ENCODE measurements around the gene SNRNP25.
A peak's percentile ranks its signal among the peaks of the same experiment; 100 is the strongest.
"Not testable (repeated sequence)": the region's sequence is repeated elsewhere in the genome, so short reads cannot be mapped to it uniquely, and the experiment has no call there.

Gene SNRNP25

GRCh38 chr16:36336-36984 lies 17.2 kb upstream of the SNRNP25 start:
- ATAC-seq (ENCODE audit: insufficient read depth, low read depth) (no peak), DNase-seq (no peak)
- Histone ChIP-seq H3K79me2 (ENCODE audit: insufficient read depth, low read length) (no peaks in the 10 kb centered on the region), H3K36me3 (ENCODE audit: insufficient read depth, low read length) (peaks cover 22% of the 10 kb centered on the region), H2AFZ (ENCODE audit: low read depth, low read length) (no peak overlapping the region), H4K20me1 (ENCODE audit: insufficient read depth, low read length) (peaks cover 16% of the 10 kb centered on the region), H3K4me3 (ENCODE audit: low read depth in 1 of 2, low read length in 2 of 2) (no peak overlapping the region), H3K4me1 (ENCODE audit: insufficient read depth, low read length) (peaks cover 3% of the 10 kb centered on the region; the same call in 1 of the 2 replicates), H3K9me3 (ENCODE audit: insufficient read depth, low read length, severe bottlenecking) (no peaks in the 10 kb centered on the region), H3K9ac (ENCODE audit: low read depth, low read length) (no peak overlapping the region), H3K27me3 (ENCODE audit: insufficient read depth, low read length, poor library complexity) (no peaks in the 10 kb centered on the region), H3K4me2 (ENCODE audit: insufficient read depth, low read length) (no peak overlapping the region), H3K27ac (ENCODE audit: low read length) (no peak overlapping the region)
- TF ChIP-seq, protein P1, sequence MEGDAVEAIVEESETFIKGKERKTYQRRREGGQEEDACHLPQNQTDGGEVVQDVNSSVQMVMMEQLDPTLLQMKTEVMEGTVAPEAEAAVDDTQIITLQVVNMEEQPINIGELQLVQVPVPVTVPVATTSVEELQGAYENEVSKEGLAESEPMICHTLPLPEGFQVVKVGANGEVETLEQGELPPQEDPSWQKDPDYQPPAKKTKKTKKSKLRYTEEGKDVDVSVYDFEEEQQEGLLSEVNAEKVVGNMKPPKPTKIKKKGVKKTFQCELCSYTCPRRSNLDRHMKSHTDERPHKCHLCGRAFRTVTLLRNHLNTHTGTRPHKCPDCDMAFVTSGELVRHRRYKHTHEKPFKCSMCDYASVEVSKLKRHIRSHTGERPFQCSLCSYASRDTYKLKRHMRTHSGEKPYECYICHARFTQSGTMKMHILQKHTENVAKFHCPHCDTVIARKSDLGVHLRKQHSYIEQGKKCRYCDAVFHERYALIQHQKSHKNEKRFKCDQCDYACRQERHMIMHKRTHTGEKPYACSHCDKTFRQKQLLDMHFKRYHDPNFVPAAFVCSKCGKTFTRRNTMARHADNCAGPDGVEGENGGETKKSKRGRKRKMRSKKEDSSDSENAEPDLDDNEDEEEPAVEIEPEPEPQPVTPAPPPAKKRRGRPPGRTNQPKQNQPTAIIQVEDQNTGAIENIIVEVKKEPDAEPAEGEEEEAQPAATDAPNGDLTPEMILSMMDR (IDR thresholded peaks at IDR 0.05; ENCODE audit: borderline replicate concordance, extremely low read depth, low read length, poor library complexity, severe bottlenecking): no peak
- no peak for TF ChIP-seq EZH2 (IDR thresholded peaks at IDR 0.05; ENCODE audit: borderline replicate concordance, low read depth, low read length, severe bottlenecking)

DNA sequence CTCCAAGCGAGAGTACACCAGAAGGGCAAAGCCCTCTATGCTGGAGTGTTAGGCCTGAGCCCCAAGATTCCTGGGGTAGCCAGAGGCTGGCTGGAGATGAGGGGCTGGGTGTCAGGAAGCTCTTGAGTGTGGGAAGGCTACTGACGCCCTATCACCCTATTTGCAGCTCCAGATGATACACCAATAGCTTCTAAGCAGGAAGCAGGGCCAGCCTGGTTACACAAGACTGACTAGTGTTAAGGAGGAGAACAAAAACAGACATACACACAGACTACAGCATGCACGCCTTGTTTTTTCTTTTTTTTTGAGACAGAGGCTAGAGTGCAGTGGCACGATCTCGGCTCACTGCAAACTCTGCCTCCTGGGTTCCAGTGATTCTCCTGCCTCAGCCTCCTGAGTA lies 16.1 kb upstream of the SNRNP25 start:
- H3K27me3 ChIP-seq (ENCODE audit: insufficient read depth, low read length, poor library complexity): no peaks in the 10 kb centered on the region
- H3K4me2 ChIP-seq (ENCODE audit: insufficient read depth, low read length): no peak overlapping the region
- no peak overlapping the region for H3K4me3 ChIP-seq (ENCODE audit: low read depth in 1 of 2, low read length in 2 of 2)
- H2AFZ ChIP-seq (ENCODE audit: low read depth, low read length): no peak overlapping the region
- H3K4me1 ChIP-seq (ENCODE audit: insufficient read depth, low read length): peaks cover 3% of the 10 kb centered on the region; the same call in 1 of the 2 replicates
- DNase-seq: no peak
- H3K36me3 ChIP-seq (ENCODE audit: insufficient read depth, low read length): peaks cover 33% of the 10 kb centered on the region
- TF ChIP-seq, protein P1 (IDR thresholded peaks at IDR 0.05; ENCODE audit: borderline replicate concordance, extremely low read depth, low read length, poor library complexity, severe bottlenecking): no peak
- no peak overlapping the region for H3K9ac ChIP-seq (ENCODE audit: low read depth, low read length)
- no peak overlapping the region for H3K27ac ChIP-seq (ENCODE audit: low read length)
- no peak for ATAC-seq (ENCODE audit: insufficient read depth, low read depth)
- no peaks in the 10 kb centered on the region for H3K79me2 ChIP-seq (ENCODE audit: insufficient read depth, low read length)
- H4K20me1 ChIP-seq (ENCODE audit: insufficient read depth, low read length): peaks cover 20% of the 10 kb centered on the region
- no peaks in the 10 kb centered on the region for H3K9me3 ChIP-seq (ENCODE audit: insufficient read depth, low read length, severe bottlenecking)

DNA sequence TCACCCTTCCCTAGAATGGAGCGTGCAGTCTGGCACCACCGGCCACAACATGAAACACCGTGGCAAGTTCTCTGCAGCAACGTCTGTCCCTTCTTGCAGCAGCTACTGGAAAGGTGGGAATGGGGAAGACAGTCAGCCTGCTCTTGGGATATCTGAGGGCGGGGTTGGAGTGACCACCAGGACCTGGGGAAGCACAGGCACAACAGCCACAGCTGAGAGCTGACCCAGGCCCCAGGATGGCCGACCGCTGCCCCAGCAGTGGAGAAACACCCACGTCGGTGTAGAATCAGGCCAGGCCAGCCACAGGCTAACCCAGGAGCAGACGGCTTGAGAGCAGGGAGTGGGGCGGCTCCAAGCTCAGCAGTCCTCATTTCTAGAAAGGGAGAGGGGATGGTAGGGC lies 15.4 kb upstream of the SNRNP25 start:
- H3K27me3 ChIP-seq (ENCODE audit: insufficient read depth, low read length, poor library complexity); DNase-seq; ATAC-seq (ENCODE audit: insufficient read depth, low read depth); H3K4me3 ChIP-seq (ENCODE audit: low read depth in 1 of 2, low read length in 2 of 2); H3K79me2 ChIP-seq (ENCODE audit: insufficient read depth, low read length); H2AFZ ChIP-seq (ENCODE audit: low read depth, low read length); H3K4me2 ChIP-seq (ENCODE audit: insufficient read depth, low read length); H3K27ac ChIP-seq (ENCODE audit: low read length); H3K9ac ChIP-seq (ENCODE audit: low read depth, low read length); H3K9me3 ChIP-seq (ENCODE audit: insufficient read depth, low read length, severe bottlenecking); H3K4me1 ChIP-seq (ENCODE audit: insufficient read depth, low read length): not testable (repeated sequence)
- Histone ChIP-seq H4K20me1 (ENCODE audit: insufficient read depth, low read length) (peaks cover 22% of the 10 kb centered on the region), H3K36me3 (ENCODE audit: insufficient read depth, low read length) (peaks cover 39% of the 10 kb centered on the region)

GRCh38 chr16:38941-39892 lies 14.4 kb upstream of the SNRNP25 start:
- Histone ChIP-seq H3K9me3 (ENCODE audit: insufficient read depth, low read length, severe bottlenecking) (no peaks in the 10 kb centered on the region), H3K4me2 (ENCODE audit: insufficient read depth, low read length) (no peak overlapping the region), H2AFZ (ENCODE audit: low read depth, low read length) (no peak overlapping the region), H3K27ac (ENCODE audit: low read length) (no peak overlapping the region), H3K27me3 (ENCODE audit: insufficient read depth, low read length, poor library complexity) (no peaks in the 10 kb centered on the region), H3K79me2 (ENCODE audit: insufficient read depth, low read length) (no peaks in the 10 kb centered on the region), H3K36me3 (ENCODE audit: insufficient read depth, low read length) (peaks cover 47% of the 10 kb centered on the region), H4K20me1 (ENCODE audit: insufficient read depth, low read length) (peaks cover 27% of the 10 kb centered on the region), H3K4me3 (ENCODE audit: low read depth in 1 of 2, low read length in 2 of 2) (no peak overlapping the region), H3K4me1 (ENCODE audit: insufficient read depth, low read length) (peaks cover 3% of the 10 kb centered on the region; the same call in 1 of the 2 replicates), H3K9ac (ENCODE audit: low read depth, low read length) (no peak overlapping the region)
- ATAC-seq (ENCODE audit: insufficient read depth, low read depth): peak; percentile 54
- TF ChIP-seq EZH2 (IDR thresholded peaks at IDR 0.05; ENCODE audit: borderline replicate concordance, low read depth, low read length, severe bottlenecking): no peak
- TF ChIP-seq, protein P1 (IDR thresholded peaks at IDR 0.05; ENCODE audit: borderline replicate concordance, extremely low read depth, low read length, poor library complexity, severe bottlenecking): no peak
- peak; percentile 39 for DNase-seq
